ENCODE results near the gene OR13G1.
"Not testable (repeated sequence)": the region's sequence is repeated elsewhere in the genome, so short reads cannot be mapped to it uniquely, and the experiment has no call there.

OR13G1 gene, protein sequence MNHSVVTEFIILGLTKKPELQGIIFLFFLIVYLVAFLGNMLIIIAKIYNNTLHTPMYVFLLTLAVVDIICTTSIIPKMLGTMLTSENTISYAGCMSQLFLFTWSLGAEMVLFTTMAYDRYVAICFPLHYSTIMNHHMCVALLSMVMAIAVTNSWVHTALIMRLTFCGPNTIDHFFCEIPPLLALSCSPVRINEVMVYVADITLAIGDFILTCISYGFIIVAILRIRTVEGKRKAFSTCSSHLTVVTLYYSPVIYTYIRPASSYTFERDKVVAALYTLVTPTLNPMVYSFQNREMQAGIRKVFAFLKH

DNA sequence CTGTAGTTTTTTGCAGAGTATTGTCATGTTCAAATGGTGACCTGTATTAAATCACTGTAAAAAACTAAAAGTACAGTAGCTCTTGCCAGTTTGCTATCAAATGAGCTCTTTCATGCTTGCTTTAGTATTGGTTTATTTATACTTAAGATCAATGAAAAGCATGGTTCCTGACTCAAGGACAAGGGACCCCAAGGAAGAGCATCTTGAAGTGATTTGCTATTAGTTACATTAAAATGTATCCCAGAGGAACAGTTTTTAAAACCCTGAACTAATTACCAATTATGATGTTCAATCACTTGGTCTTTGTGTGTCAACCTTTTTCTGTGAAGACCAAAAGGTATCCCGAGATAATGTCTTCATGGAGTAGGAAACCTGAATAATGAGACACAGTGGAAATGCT lies at the start of gene OR13G1:
Gene OR13G1 (minus strand): TSS at position 101 of the 400 bp plus-strand sequence. CDS start 6,698 bp downstream, outside the sequence.
- no peak for DNase-seq (ENCODE audit: low read depth in 3 of 3, low spot score in 1 of 3)

DNA sequence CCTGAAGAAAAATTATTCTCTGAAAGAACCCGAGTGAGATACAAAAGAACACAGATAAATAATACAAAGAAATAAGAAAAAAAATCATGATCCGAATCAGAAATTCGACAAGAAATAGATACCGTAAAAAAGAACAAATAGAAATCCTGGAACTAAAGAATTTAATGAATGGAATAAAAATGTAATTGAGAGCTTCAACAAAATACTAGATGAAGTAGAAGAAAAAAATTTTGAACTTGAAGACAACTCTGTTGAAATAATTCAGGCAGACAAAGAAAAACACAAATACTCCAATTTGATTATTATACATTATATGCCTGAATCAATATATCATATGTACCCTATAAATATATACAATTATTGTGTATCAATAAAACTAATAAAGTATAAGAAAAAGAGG lies 41.7 kb upstream of the OR13G1 start:
- no peak for DNase-seq (ENCODE audit: low read depth in 3 of 3, low spot score in 1 of 3)

DNA sequence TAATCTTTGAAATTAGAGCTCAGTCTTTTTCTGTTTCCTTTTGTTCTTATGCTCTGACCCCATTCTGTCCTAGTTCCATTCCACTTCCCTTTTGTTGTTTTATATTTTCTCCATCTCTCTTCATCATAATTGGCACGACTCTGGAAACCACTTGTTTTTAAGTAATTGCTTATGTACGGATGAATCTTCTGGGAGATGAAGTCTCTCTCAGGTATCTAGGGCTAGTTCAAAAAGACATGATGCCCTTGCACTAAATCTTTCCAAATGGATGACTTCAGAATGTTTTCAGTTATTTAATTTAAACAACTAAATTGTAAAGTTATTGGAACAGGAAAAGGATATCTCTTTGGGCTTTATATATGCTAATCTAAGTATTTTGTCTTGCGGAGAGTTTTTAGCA lies 37.0 kb upstream of the OR13G1 start, which contains the start of gene OR6F1:
Gene OR6F1 (minus strand): TSS at position 101 of the 400 bp plus-strand sequence. CDS start 3,891 bp downstream, outside the sequence.
- DNase-seq (ENCODE audit: low read depth in 3 of 3, low spot score in 1 of 3) = no peak

DNA sequence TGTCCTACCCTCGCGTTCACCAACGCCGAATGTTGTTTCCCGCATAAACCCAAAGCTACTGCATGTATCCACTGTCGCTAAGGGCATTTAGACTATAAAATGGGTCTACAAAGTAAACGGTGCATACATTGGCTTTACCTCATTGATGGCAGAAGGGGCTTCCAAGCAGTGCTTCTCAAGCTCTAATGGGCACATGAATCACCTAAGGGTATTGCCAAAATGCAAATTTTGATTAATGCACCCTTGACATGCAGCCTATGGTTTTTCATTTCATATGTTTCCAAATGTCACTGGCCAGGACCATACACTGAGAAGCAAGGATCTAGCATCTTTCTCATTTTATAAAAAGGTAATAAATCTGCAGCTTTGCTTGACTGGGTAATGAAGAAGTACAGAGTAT lies 34.2 kb upstream of the OR13G1 start:
- DNase-seq (ENCODE audit: low read depth in 3 of 3, low spot score in 1 of 3) = no peak

DNA sequence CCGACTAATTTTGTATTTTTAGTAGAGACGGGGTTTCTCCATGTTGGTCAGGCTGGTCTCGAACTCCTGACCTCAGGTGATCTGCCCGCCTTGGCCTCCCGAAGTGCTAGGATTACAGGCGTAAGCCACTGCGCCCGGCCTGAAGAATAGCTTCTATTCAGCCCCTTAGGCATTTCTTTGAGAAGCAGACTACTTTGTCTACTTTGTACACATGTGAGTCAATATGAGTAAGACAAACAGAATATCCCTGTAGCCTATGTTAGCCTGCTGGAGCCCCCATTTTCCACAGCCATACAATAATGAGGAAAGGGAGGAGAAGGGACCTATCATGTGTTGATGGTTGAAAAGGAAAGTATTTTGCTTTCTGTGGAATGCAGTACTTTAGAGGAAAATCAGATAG lies 31.1 kb upstream of the OR13G1 start:
- DNase-seq (ENCODE audit: low read depth in 3 of 3, low spot score in 1 of 3) = not testable (repeated sequence)

DNA sequence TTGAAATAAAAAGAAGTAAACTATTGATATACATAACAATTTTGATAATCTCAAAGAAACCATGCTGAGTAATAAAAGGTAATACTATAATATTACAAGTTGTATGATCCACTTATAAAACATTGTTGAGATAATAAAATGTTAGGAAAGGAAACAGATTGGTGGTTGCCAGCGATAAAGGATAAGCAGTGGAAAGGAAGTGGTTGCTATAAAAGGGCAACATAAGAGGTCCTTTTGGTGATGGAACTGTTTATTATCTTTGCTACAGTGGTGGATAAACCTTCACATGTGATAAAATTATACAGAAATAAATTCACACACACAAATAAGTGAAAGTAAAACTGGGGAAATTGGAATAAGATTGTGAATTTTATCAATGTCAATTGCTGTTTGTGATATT lies 21.8 kb upstream of the OR13G1 start:
- no peak for DNase-seq (ENCODE audit: low read depth in 3 of 3, low spot score in 1 of 3)

DNA sequence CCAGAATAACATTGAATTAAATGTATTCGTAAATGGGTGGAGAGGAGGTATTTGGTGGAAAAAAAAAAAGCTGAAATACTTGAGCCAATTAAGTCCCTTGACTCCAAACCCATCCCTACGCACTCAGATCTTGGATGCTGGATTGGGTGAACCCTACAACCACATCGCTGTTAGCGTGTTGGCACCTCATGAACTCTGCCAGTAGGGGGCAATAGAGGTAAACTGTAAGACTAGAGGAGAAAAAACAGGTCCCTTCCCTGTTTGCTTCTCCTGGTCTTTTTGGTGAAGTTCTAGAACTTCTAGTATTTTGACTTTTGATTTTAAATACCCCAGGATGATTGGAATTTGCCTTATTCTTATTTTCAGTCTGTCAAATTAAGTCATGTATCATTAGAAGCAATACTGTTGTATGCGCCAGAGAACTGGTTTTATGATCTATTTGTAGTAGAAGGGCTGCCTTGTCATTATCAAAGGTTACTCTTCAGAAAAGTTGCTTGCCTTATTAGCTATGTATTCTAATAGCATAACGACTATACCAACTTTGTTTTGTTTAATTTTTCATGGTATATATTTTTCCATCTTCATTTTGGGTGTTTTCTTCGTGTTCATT lies 1.9 kb upstream of the OR13G1 start:
- peak in 1 of 3 donors; percentile 0 for DNase-seq (ENCODE audit: low read depth in 3 of 3, low spot score in 1 of 3)

DNA sequence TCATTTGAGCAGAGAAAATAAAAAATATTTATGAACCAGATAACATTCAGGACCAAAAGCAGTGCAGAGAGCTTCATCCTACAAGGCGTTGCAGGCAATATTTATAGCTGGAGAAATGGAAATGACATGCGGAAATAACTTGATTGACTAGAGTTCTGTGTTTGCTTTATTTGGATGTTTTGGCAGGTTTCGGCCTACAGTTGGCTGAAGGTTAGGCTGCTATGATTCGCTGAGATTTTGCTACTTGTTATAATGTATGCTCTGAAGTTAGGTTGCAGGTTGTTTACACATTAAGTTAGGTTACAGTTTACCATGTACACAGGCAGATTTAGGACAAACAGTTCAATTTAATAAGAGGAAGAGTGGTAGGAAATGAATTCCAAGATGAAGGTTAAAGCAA lies 632 bp upstream of the OR13G1 start:
- no peak for DNase-seq (ENCODE audit: low read depth in 3 of 3, low spot score in 1 of 3)

DNA sequence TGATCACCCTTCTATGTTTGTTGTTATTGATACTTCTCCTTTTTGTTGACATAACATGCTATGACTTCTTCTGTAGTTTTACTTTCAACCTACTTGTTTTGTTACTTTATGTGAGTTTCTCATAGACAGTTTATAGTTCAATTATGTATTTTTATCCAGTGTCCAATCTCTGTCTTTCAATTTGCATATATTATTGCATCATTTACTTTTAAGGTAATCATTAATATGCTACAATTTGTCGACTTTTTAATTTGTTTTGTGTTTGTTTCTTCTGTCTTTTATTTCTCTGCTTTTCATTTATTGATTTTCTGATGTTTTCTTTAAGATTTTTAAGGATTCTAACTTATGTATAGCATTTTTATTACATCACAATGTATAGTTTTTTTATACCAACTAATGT lies 10.3 kb downstream of the OR13G1 start:
- DNase-seq (ENCODE audit: low read depth in 3 of 3, low spot score in 1 of 3) = no peak

DNA sequence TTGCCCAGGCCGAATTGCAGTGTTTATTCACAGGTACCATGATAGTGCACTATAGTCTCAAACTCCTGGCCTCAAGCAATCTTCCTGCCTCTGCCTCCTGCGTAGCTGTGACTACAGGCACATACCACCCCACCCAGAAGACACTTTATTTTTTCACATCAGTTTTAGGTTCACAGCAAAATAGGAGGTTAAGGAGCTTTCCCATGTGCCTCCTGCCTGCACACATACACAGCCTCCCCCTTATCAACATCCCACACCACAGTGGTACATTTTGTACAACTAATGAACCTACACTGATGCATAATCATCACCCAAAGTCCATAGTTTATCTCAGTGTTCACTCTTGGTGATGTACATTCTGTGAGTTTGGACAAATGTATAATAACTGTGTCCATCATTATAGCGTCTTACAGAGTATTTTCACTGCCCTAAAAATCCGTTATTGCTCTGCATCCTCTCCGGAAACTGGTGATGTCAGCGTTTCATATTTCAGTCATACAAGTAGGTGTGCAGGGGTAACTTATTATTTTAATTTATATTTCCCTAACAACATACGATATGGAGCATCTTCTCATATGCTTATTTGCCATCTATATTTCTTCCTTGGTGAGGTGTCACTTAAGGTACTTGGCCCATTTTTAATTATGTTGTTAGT lies 23.2 kb downstream of the OR13G1 start:
- DNase-seq (ENCODE audit: low read depth in 3 of 3, low spot score in 1 of 3) = no peak

DNA sequence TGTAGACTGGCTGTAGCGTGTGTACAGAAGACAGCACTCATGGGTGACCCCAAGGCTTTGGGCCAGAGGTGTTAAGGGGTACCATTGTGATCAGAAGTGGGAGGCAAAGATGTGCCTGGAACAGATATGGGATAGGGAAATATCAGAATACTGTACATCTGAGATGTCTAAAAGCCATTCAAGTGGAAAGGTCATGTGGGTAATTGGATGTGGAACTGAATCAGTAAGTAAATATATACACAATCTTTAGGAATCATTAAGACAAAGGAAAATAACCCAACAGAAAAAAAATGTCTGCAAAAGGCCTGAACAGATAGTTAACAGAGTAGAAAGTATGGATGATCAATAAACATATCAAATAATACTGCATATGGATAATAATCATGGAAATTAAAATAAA lies 26.5 kb downstream of the OR13G1 start:
- no peak for DNase-seq (ENCODE audit: low read depth in 3 of 3, low spot score in 1 of 3)

DNA sequence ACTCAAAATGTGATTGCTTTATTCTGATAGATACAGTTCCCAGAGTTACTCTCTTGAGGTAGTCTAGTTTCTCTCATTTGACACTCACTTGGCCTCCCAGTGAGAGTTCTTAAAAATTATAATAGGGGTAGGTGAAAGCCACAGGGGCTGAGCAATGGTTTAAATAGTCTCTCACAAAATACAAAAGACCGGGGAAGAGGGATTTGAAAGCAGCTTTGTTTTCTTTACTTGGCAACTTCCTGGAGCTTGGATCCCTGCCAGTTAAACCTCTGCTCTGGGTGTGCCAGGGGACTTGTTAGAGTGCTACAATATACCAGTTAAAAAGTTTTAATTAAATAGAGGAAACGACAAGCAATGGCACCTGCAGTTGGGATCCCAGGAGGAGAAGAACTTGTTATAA lies 31.7 kb downstream of the OR13G1 start:
- no peak for DNase-seq (ENCODE audit: low read depth in 3 of 3, low spot score in 1 of 3)

DNA sequence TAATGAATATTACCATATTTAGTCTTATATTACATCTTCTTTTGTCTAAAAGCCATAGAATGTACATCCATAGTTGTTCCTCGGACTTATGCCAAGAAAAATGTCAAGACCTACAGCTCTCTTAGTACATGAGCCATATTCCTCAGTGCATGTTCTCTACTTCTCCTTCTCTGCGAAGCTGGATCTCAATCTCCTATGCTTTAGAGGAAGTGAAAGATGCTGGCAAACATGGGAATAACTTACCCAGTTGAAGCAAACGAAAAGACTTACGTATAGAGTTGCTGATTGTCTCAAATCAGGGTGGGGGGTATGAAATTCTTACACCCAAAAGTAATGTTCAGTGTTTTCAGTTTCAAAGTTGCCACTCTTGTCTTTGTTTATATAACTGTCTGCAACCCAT lies 32.7 kb downstream of the OR13G1 start:
- DNase-seq (ENCODE audit: low read depth in 3 of 3, low spot score in 1 of 3) = no peak

DNA sequence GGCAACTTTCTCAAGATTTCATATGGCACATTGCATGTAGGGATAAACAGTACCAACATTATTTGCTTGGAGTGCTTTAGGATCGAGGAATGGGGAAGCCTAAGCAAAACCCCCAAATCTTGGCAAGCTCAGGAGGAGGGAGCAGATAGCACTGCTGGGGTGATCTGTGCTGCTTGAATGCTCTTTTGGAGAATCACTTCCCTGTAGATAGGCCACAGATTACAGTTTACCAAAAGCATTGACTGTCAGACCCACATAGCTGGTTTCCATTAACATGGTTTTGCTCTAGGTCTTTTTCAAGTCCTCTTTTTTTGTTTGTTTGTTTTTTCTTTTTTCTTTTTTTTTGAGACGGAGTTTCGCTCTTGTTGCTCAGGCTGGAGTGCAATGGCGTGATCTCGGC lies 36.8 kb downstream of the OR13G1 start:
- DNase-seq (ENCODE audit: low read depth in 3 of 3, low spot score in 1 of 3) = no peak

DNA sequence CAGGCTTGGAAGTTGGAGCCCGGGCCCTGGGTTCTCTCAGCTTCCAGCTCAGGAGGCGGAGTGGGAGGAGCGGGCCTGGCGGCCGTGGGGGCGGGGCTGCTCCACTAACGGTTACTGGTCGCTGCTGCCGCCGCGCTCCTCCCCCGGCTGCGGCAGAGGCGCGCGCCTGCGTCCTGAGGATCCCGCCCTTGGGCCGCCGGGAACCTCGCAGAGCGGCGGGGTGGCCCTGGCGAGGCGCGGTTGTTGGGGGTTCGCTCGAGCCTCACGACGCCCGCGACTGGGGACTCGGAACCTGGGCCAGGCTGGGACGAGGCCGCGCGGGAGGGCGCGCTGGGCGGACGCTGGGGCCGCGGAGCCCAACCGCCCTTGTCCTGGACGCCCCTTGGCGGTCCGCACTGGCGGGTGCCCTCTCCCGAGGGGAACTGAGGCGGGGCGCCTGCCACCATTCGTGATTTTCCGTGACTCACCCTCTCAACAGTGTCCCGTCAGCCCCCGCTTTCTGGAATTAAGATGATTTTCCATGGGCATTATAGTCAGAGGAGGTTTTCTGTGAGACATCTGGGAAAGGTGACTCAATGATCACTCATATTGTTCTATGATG lies 40.1 kb downstream of the OR13G1 start:
- DNase-seq (ENCODE audit: low read depth in 3 of 3, low spot score in 1 of 3) = peak in 1 of 3 donors; percentile 10

DNA sequence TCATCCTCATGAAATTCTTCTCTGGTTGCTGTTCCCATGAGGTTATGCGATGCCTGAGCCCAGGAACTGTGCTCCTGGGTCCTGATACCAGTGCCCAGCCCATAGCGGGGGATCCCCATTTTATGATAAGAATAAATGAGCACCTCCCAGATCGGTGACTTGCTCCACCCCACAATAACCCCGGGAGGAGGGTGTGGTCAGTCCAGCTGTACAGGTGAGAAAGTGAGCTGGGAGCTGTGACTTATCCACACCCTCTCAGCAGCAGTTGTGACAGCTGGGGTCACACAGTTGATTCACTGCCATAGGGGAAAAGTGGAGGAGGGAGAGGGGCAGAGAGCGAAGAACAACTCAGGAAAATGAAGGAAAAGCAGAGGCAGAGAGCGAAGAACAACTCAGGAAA lies 40.8 kb downstream of the OR13G1 start:
- no peak for DNase-seq (ENCODE audit: low read depth in 3 of 3, low spot score in 1 of 3)

DNA sequence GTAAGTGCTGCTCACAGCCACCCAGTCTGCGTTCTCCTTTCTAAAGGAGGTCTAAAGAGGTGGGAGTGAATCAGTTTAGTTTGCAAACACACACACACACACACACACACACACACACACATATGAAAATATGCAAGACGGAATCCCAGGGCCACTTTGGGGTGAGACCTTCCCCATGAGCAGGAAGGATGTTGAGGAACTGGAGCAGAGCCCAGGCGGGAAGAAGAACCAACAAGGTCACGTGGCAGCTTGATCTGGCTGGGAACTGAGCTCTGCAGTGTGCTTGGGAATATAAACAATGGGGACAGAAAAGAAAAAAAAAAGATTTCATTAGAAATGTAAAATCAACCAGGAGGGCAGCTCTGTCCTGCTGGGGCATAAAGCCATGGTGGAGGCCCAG lies 41.5 kb downstream of the OR13G1 start:
- no peak for DNase-seq (ENCODE audit: low read depth in 3 of 3, low spot score in 1 of 3)

DNA sequence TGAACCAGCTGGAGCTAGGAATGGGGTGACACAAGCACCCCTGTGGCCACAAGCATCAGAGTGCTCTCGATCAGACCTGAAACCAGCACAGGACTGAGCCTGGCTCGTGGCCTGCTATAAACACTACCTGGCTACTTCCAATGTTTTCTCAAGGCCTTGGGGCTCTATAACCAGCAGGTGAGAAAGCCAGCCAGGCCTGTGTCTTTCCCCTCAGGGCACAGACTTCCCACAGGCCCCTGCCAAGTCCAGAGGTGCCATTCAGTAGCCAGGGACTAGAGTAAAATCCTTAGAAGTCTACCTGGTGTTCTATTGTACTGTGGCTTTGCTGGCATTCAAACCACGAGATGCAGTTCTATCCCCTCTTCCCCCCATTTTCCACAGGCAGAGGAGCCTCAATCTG lies 51.6 kb downstream of the OR13G1 start:
- no peak for DNase-seq (ENCODE audit: low read depth in 3 of 3, low spot score in 1 of 3)

Data from stimulated activated CD4-positive, alpha-beta T cell treated with anti-CD3 and anti-CD28 coated beads, TNF-alpha, amount 100 ng/mL, for 1 hour (primary cell).